ENCODE results near the gene LCAT. TPM values are rescaled to one million over a fixed set of nuclear protein-coding genes. Genes with fewer than 3 reads are reported as not detected.

LCAT gene
- total RNA-seq, 4 donors from 2014 or later: 17.9 to 43.9 (median 26.8) TPM

GRCh38 chr16:67979955-67980678 lies 36.2 kb upstream of the LCAT start, which contains the start of gene DPEP3:
DPEP3 (minus strand) TSS chr16:67980499; CDS start chr16:67980380, 119 bp downstream.
- H3K9me3 ChIP-seq: no peaks in the 10 kb centered on the region
- peaks cover 0 to 4% (median 0%) of the 10 kb centered on the region in 4 donors for H3K4me1 ChIP-seq
- peaks cover 0 to 9% of the 10 kb centered on the region in 2 donors for H3K27me3 ChIP-seq
- H3K4me3 ChIP-seq: no peak within 1 kb of the TSS
- 54 to 67% methylated on average over 62 of the region's 62 CpGs for WGBS, 2 donors
- TF ChIP-seq POLR2A (IDR thresholded peaks at IDR 0.05) (no peak), CTCF (IDR thresholded peaks at IDR 0.05) (no peak), EP300 (IDR thresholded peaks at IDR 0.05) (no peak)
- DNase-seq (ENCODE audit: low spot score in 2 of 2): no peak
- no peak within 1 kb of the TSS for H3K27ac ChIP-seq
- H3K36me3 ChIP-seq: no peaks in the 10 kb centered on the region

- Histone ChIP-seq H3K9me3 (no peaks in the 10 kb centered on the region), H3K4me1 (no peaks in the 10 kb centered on the region), H3K36me3 (no peaks in the 10 kb centered on the region), H3K27me3 (peaks cover 0 to 9% of the 10 kb centered on the region in 2 donors), H3K4me3 (no peak overlapping the region), H3K27ac (no peak overlapping the region)
- 89 to 90% methylated on average over 9 of the region's 9 CpGs for WGBS, 2 donors
- no peak for DNase-seq (ENCODE audit: low spot score in 2 of 2)
- TF ChIP-seq CTCF (IDR thresholded peaks at IDR 0.05): no peak
Observed at GRCh38 chr16:67977469-67978227, 33.7 kb upstream of the LCAT start.

GRCh38 chr16:67977005-67977404 lies 33.1 kb upstream of the LCAT start:
- Histone ChIP-seq H3K9me3 (no peaks in the 10 kb centered on the region), H3K27me3 (peaks cover 0 to 9% of the 10 kb centered on the region in 2 donors), H3K4me3 (no peak overlapping the region), H3K27ac (no peak overlapping the region), H3K36me3 (no peaks in the 10 kb centered on the region), H3K4me1 (no peaks in the 10 kb centered on the region)
- DNase-seq (ENCODE audit: low spot score in 2 of 2): no peak
- no peak for TF ChIP-seq POLR2A (IDR thresholded peaks at IDR 0.05)
- TF ChIP-seq CTCF (IDR thresholded peaks at IDR 0.05): no peak
- no peak for TF ChIP-seq EP300 (IDR thresholded peaks at IDR 0.05)
- whole genome bisulfite sequencing, 2 donors: 62 to 71% methylated on average over 2 to 5 of the region's 5 CpGs

GRCh38 chr16:67976205-67976604 lies 32.3 kb upstream of the LCAT start:
- no peak for DNase-seq (ENCODE audit: low spot score in 2 of 2)
- Histone ChIP-seq H3K36me3 (no peaks in the 10 kb centered on the region), H3K27me3 (peaks cover 0 to 9% of the 10 kb centered on the region in 2 donors), H3K4me1 (no peaks in the 10 kb centered on the region), H3K4me3 (no peak overlapping the region), H3K9me3 (no peaks in the 10 kb centered on the region), H3K27ac (no peak overlapping the region)
- whole genome bisulfite sequencing, 2 donors: 88 to 100% methylated on average over 2 of the region's 2 CpGs
- TF ChIP-seq POLR2A (IDR thresholded peaks at IDR 0.05) (no peak), CTCF (IDR thresholded peaks at IDR 0.05) (no peak), EP300 (IDR thresholded peaks at IDR 0.05) (no peak)

Data from tibial nerve (tissue), 4 donors.